Loucy (cell line): ENCODE data around the gene TBC1D2B.

Experiments used
- CTCF ChIP-seq: fragments of 200-600 bp; sonication (generic); conservative IDR thresholded peaks from 2 replicates; pipeline ENCODE4 v1.5.1; 2014; ENCODE audit warnings: mild to moderate bottlenecking, antibody characterized with exemption, low read length
- EZH2phosphoT487 ChIP-seq: fragments of 200-600 bp; IDR thresholded peaks from 2 replicates; pipeline ENCODE4 v1.6.1; 2018; ENCODE audit warnings: antibody characterized with exemption, mild to moderate bottlenecking, moderate library complexity, borderline replicate concordance

DNA sequence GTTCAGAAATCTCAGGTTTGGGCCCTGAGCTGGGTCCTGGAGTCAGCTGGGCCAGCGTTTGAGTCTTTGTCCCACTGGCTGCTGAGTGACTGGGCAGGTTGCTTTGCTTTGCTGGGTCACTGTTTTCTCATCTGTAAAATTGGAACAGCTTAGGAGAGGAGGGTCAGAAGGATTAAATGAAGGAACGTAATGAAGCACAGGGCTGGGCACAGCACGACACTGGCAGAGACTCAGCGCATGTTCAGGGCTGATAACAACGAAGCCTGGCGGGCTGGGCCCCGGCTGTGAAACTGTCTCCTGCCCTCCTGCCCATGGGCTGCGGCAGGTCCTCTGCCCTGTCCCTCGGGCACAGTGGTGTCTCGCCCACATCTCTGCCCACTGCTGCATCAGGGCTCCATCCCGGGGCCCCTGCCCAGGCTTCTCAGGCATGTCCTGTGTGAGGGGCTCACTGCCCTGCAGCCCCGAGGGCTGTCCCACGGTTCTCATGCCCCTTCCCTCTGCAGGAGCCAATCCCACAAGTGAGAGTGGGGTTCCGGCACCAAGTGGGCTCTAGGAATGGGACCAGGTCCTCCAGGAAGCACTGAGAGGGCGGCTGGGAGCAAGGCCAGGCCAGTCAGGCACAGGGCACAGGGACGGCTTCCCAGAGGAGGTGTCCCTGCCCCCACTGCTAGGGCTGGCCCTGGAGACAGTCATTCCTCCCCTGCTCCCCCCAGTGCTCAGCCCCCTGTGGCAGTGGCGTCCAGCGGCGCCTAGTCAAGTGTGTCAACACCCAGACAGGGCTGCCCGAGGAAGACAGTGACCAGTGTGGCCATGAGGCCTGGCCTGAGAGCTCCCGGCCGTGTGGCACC, 88.0 kb downstream of the TBC1D2B start:
- TF ChIP-seq CTCF (no peak), EZH2phosphoT487 (no peak)
